Heart right ventricle (tissue), 16 donors: ENCODE data around the gene RUFY3. TPM values are rescaled to one million over a fixed set of nuclear protein-coding genes. Genes with fewer than 3 reads are reported as not detected.

Source experiments
- ATAC-seq, 8 donors: fragments of 200-7000 bp; cut with Tn5 transposase; one replicate each; pipeline ENCODE4 v1.9.1; 2020; ENCODE audit warnings: mild to moderate bottlenecking in 8 of 8, moderate library complexity in 8 of 8, moderate number of reproducible peaks in 1 of 8
- DNase-seq, 2 donors: peaks; one replicate each; pipeline ENCODE4 v3.0.0-alpha.2; 2020
- H3K27ac ChIP-seq, 10 donors: fragments of 200-600 bp; sonication (generic) in 2 of 10; one replicate each; pipeline versions ENCODE4 v1.5.0 to v1.8.0; 2020 to 2022; ENCODE audit warnings: mild to moderate bottlenecking in 3 of 10
- H3K27me3 ChIP-seq, 7 donors: fragments of 200-600 bp; one replicate each; pipeline ENCODE4 v1.8.0; 2021 to 2022; ENCODE audit warnings: mild to moderate bottlenecking in 2 of 7
- H3K36me3 ChIP-seq, 9 donors: fragments of 200-600 bp; sonication (generic) in 1 of 9; one replicate each; pipeline versions ENCODE4 v1.5.0 to v1.8.0; 2020 to 2022; ENCODE audit warnings: mild to moderate bottlenecking in 2 of 9
- H3K4me1 ChIP-seq, 9 donors: fragments of 200-600 bp; sonication (generic) in 1 of 9; one replicate each; pipeline versions ENCODE4 v1.5.0 to v1.8.0; 2020 to 2022; ENCODE audit warnings: mild to moderate bottlenecking in 4 of 9
- H3K4me3 ChIP-seq, 10 donors: fragments of 200-600 bp; sonication (generic) in 2 of 10; one replicate each; pipeline versions ENCODE4 v1.5.0 to v1.8.0; 2020 to 2022; ENCODE audit warnings: mild to moderate bottlenecking in 7 of 10, moderate library complexity in 2 of 10
- H3K9me3 ChIP-seq, 11 donors: fragments of 200-600 bp in 10 of 11; sonication (generic) in 2 of 11; one replicate each; pipeline versions ENCODE4 v1.5.0 to v1.8.0; 2013 to 2022; ENCODE audit warnings: mild to moderate bottlenecking in 2 of 11, control low read depth in 1 of 11, moderate library complexity in 1 of 11
- CTCF ChIP-seq, 9 donors: fragments of 200-600 bp; sonication (generic) in 2 of 9; IDR thresholded peaks; one replicate each; pipeline versions ENCODE4 v1.5.0 to v1.8.0; 2021 to 2022; ENCODE audit warnings: antibody characterized with exemption in 9 of 9, mild to moderate bottlenecking in 5 of 9, moderate library complexity in 1 of 9
- WGBS, 2 donors: extraction: QIAGEN DNeasy Blood & Tissue Kit; methylation state at CpG; one replicate each; pipeline ENCODE4 v1.1.7; 2013; ENCODE audit warnings: inconsistent platforms in 1 of 2; 5-methylcytosine and 5-hydroxymethylcytosine counted together
- intact Hi-C, 10 donors: fragments of 100-400 bp; cut with DNase I; formaldehyde crosslinking; loops; one replicate each; pipeline versions ENCODE4 v1.11.1 to v1.14.2; 2022
- polyA plus RNA-seq, 2 donors: library from polyadenylated mRNA; stranded (reverse); fragments of 200-250 nt; gene quantifications; one replicate each; pipeline ENCODE4 v1.2.3, GENCODE V29; 2013
- total RNA-seq, 10 donors: library from RNA; stranded (reverse); fragmentation: NEBNext Ultra II Directional in 3 of 10; extraction: Animal tissue kit (Norgen Biotek cat#: 25700) in 3 of 10; gene quantifications; one replicate each; pipeline versions ENCODE4 v1.2.1 to v1.2.4, GENCODE V29; 2021 to 2023
- donor health status: Arrhythmogenic right ventricular cardiomyopathy.
- donor health status: ischemic (EF 13 %, LVEDD 7.1; RV severe dilation, severe dysfunction).
- donor health status: healthy with polysubstance abuse.
- donor health status: DM: no; HTN: yes; CAD: no.
- donor health status: DM: no; HTN: no; CAD: no.
- donor health status: ischemic (EF 25% LVEDD 6.9; RV normal size, moderate dysfunction).
- donor health status: ischemic (EF 25% LVEDD 5.7; RV mildly dilated, moderate dysfunction).
- donor health status: healthy.
- donor health status: DM: yes; HTN: yes; CAD: no.
- donor health status: Ischemic cardiomyopathy.
- donor health status: ischemic (EF 35%, LVEDD 5.7; RV mildly dilated, moderate dysfunction).
- donor health status: nonischemic (EF 11% LVEDD 7.7; RV severe dilation, severe dysfunction).
- donor health status: DM: yes; HTN: yes; CAD: no.
- donor health status: PGD.
- donor health status: ischemic (EF 29% LVEDD 5.4; RV normal size, mild dysfunction).
- donor health status: nonischemic (EF 23%, LVEDD 6.1; RV moderate dilation, normal function).

The RUFY3 gene
- total and polyA plus RNA-seq, 12 donors: 13.2 to 28.7 (median 21.7) TPM

- Histone ChIP-seq H3K9me3 (no peaks in the 10 kb centered on the region), H3K36me3 (no peaks in the 10 kb centered on the region), H3K4me1 (peaks cover 0 to 6% (median 0%) of the 10 kb centered on the region in 9 donors), H3K4me3 (no peak overlapping the region), H3K27ac (no peak overlapping the region), H3K27me3 (no peaks in the 10 kb centered on the region)
- 94 to 100% methylated on average over 2 of the region's 2 CpGs for WGBS, 2 donors
- no peak for ATAC-seq
- intact Hi-C loops: no loop called here
- DNase-seq: no peak
- TF ChIP-seq CTCF (IDR thresholded peaks at IDR 0.05): no peak
Observed at GRCh38 chr4:70855464-70855863, 133.7 kb downstream of the RUFY3 start.

Other genes starting within 250 kb of the RUFY3 start
- gene MUC7, start 249.8 kb upstream of the RUFY3 start, total RNA-seq: not detected
- not detected for gene MUC7, start 249.8 kb upstream of the RUFY3 start, polyA plus RNA-seq
- gene AMTN, start 203.4 kb upstream of the RUFY3 start, total RNA-seq: not detected
- gene AMTN, start 203.4 kb upstream of the RUFY3 start, polyA plus RNA-seq: not detected
- not detected for gene AMBN, start 129.7 kb upstream of the RUFY3 start, total RNA-seq
- not detected for gene AMBN, start 129.7 kb upstream of the RUFY3 start, polyA plus RNA-seq
- gene ENAM, start 93.2 kb upstream of the RUFY3 start, total RNA-seq: 10 to 100 TPM in 7 of 10 donors, 1 to 10 TPM in 3; 2.0 to 13.1 (median 11.6) TPM
- under 1 TPM; 0.49 to 0.88 TPM for gene ENAM, start 93.2 kb upstream of the RUFY3 start, polyA plus RNA-seq
- gene JCHAIN, start 55.5 kb upstream of the RUFY3 start, total RNA-seq: 10 to 100 TPM in 2 of 10 donors, 1 to 10 TPM in 6, under 1 TPM in 2; 0.57 to 55.4 (median 3.8) TPM
- gene JCHAIN, start 55.5 kb upstream of the RUFY3 start, polyA plus RNA-seq: 1 to 10 TPM in 1 of 2 donors, under 1 TPM in 1; 0.74 to 1.1 TPM
- 10 to 100 TPM; 13.9 to 20.4 (median 18.5) TPM for gene UTP3, start 33.4 kb upstream of the RUFY3 start, total RNA-seq
- 10 to 100 TPM; 12.9 to 16.0 TPM for gene UTP3, start 33.4 kb upstream of the RUFY3 start, polyA plus RNA-seq
- gene GRSF1, start 117.9 kb downstream of the RUFY3 start, total RNA-seq: 100 to 1,000 TPM in 7 of 10 donors, 10 to 100 TPM in 3; 85.1 to 131 (median 101) TPM
- gene GRSF1, start 117.9 kb downstream of the RUFY3 start, polyA plus RNA-seq: 10 to 100 TPM; 33.7 to 54.7 TPM
- 10 to 100 TPM; 15.6 to 33.4 (median 20.3) TPM for gene MOB1B, start 180.4 kb downstream of the RUFY3 start, total RNA-seq
- gene MOB1B, start 180.4 kb downstream of the RUFY3 start, polyA plus RNA-seq: 1 to 10 TPM; 3.9 to 6.0 TPM